K562 (cell line): ENCODE data around the gene GRIK5. TPM values are rescaled to one million over a fixed set of nuclear protein-coding genes. Genes with fewer than 3 reads are reported as not detected.
A peak's percentile ranks its signal among the peaks of the same experiment; 100 is the strongest.

Experiments used
- JUN ChIP-seq, 2 experiments: sonication (generic) in 1 of 2; formaldehyde crosslinking in 1 of 2; IDR thresholded peaks; 2 replicates each; pipeline versions ENCODE4 v1.6.1 to v1.8.0; 2012 to 2022; ENCODE audit warnings: borderline replicate concordance in 2 of 2, mild to moderate bottlenecking in 2 of 2, improper control_type of control experiment in 1 of 2, low read depth in 1 of 2, low read length in 1 of 2, missing genetic modification reagents in 1 of 2
- POLR2A ChIP-seq: fragments of 450-650 bp; conservative IDR thresholded peaks from 2 replicates; pipeline ENCODE4 v1.6.1; 2016
- SMAD1 ChIP-seq: fragments of 150-350 bp; IDR thresholded peaks from 2 replicates; pipeline ENCODE4 v1.6.1; 2014; ENCODE audit warnings: low read length, low read depth; ENCODE audit not compliant: partially characterized antibody
- polyA plus RNA-seq, 8 experiments: library from polyadenylated mRNA; depleted of rRNA in 4 of 8; stranded (reverse) in 5 of 8; unstranded in 3 of 8; fragments of >200 nt; fragmentation: Nextera tagmentation in 2 of 8; fragmentation: Illumina TruSeq in 1 of 8; extraction: Ambion mirVana in 2 of 8; extraction: Trizol in 1 of 8; gene quantifications; 2 replicates each; pipeline versions ENCODE4 v1.2.1 to v1.2.3, GENCODE V29; 2011 to 2014; ENCODE audit warnings: inconsistent platforms in 1 of 8, missing spikeins in 1 of 8
- total RNA-seq, 7 experiments: library from RNA; depleted of rRNA in 6 of 7; stranded (reverse); fragments of >200 nt in 6 of 7; fragmentation: Illumina TruSeq in 2 of 7; extraction: Trizol in 2 of 7; gene quantifications; 2 replicates each; pipeline versions ENCODE4 v1.2.1 to v1.2.3, GENCODE V29; 2011 to 2021; ENCODE audit warnings: low replicate concordance in 1 of 7
- TF ChIP-seq, protein P1 (sequence below): sonication (generic); formaldehyde crosslinking; IDR thresholded peaks from 2 replicates; pipeline ENCODE4 v1.5.0; 2020; ENCODE audit warnings: missing genetic modification reagents
- TF ChIP-seq, protein P2 (sequence below), 2 experiments: IDR thresholded peaks in 1 of 2; conservative IDR thresholded peaks in 1 of 2; 2 replicates each; pipeline ENCODE4 v1.6.1; 2016; ENCODE audit warnings: low read depth in 2 of 2, mild to moderate bottlenecking in 1 of 2, missing compliant biosample characterization in 1 of 2, missing genetic modification characterization in 1 of 2, moderate library complexity in 1 of 2

Gene GRIK5
- total and polyA plus RNA-seq, 9 of the 15 experiments (the other 6 are each of a cell fraction or from before 2014, with no cell fraction given): 0.04 to 0.55 (median 0.27) TPM; not detected in 2

DNA sequence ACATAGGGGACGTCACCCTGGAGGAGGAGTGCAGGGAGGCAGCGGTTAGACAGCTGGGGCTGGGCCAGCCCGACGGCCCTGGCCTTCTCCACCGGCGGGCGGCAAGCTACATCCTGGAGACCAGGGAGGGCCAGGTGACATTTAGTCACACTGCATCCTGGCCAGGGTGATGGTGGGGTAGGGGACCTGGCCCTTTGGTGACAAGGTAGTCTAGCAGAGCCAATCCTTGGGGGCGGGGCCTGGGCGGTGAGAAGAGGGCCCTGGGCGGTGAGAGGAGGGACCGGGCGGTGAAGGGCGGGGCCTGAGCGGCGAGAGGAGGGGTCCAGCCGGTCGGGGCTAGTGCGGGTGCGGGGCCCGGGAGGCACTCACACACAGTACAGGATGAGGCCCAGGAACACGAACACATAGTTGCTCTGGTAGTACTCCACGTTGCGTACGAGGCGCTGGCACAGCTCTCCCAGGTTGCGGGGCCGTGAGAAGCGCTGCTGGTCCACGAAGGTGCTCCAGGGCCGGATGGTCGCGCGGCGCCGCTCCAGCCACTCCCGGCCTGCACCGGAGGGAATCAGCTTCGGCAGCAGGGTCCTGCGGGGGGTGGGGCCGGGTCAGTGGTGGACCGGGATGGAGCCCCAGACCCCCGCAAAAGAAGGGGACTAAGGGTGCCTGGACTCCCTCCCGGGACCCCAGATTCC is 111.5 kb downstream of the GRIK5 start (continued):
- TF ChIP-seq, protein P1, sequence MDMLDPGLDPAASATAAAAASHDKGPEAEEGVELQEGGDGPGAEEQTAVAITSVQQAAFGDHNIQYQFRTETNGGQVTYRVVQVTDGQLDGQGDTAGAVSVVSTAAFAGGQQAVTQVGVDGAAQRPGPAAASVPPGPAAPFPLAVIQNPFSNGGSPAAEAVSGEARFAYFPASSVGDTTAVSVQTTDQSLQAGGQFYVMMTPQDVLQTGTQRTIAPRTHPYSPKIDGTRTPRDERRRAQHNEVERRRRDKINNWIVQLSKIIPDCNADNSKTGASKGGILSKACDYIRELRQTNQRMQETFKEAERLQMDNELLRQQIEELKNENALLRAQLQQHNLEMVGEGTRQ: no peak
- TF ChIP-seq, protein P2, sequence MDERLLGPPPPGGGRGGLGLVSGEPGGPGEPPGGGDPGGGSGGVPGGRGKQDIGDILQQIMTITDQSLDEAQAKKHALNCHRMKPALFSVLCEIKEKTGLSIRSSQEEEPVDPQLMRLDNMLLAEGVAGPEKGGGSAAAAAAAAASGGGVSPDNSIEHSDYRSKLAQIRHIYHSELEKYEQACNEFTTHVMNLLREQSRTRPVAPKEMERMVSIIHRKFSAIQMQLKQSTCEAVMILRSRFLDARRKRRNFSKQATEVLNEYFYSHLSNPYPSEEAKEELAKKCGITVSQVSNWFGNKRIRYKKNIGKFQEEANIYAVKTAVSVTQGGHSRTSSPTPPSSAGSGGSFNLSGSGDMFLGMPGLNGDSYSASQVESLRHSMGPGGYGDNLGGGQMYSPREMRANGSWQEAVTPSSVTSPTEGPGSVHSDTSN (CRISPR knock-in tag; IDR thresholded peaks at IDR 0.05; ENCODE audit: low read depth): no peak
- TF ChIP-seq, protein P2 (tag; conservative IDR thresholded peaks at IDR 0.05; ENCODE audit: low read depth): no peak
- TF ChIP-seq JUN (IDR thresholded peaks at IDR 0.05; ENCODE audit: borderline replicate concordance, low read depth, low read length): no peak
- TF ChIP-seq JUN (CRISPR knock-in tag; IDR thresholded peaks at IDR 0.05; ENCODE audit: borderline replicate concordance): 0 out of 2 replicates have a peak, but pooled peaks have one; percentile 38
- peak; percentile 46 for TF ChIP-seq SMAD1
- TF ChIP-seq POLR2A: peak; percentile 54; the same call in 1 of the 2 replicates
